Right lobe of liver (tissue), 6 donors: ENCODE data around the gene RBMS3. TPM values are rescaled to one million over a fixed set of nuclear protein-coding genes. Genes with fewer than 3 reads are reported as not detected.

Source experiments
- ATAC-seq, 4 donors: fragments of 200-7000 bp; cut with Tn5 transposase; one replicate each; pipeline ENCODE4 v1.9.1; 2020; ENCODE audit warnings: mild to moderate bottlenecking in 4 of 4, moderate library complexity in 4 of 4
- DNase-seq, 3 donors: peaks; one replicate each; pipeline ENCODE4 v3.0.0-alpha.2; 2020
- H3K27ac ChIP-seq, 3 donors: fragments of 200-600 bp; one replicate each; pipeline ENCODE4 v1.8.0; 2022
- H3K27me3 ChIP-seq, 2 donors: fragments of 200-600 bp; one replicate each; pipeline ENCODE4 v1.8.0; 2022
- H3K36me3 ChIP-seq, 4 donors: fragments of 200-600 bp; sonication (generic) in 1 of 4; one replicate each; pipeline versions ENCODE4 v1.5.1 to v1.8.0; 2017 to 2022; ENCODE audit warnings: control low read depth in 1 of 4
- H3K4me1 ChIP-seq, 4 donors: fragments of 200-600 bp; sonication (generic) in 1 of 4; one replicate each; pipeline versions ENCODE4 v1.5.1 to v1.8.0; 2017 to 2022; ENCODE audit warnings: control low read depth in 1 of 4
- H3K4me3 ChIP-seq, 3 donors: fragments of 200-600 bp; one replicate each; pipeline ENCODE4 v1.8.0; 2022
- H3K9me3 ChIP-seq, 4 donors: fragments of 200-600 bp; sonication (generic) in 1 of 4; one replicate each; pipeline versions ENCODE4 v1.5.1 to v1.8.0; 2017 to 2022; ENCODE audit warnings: control low read depth in 1 of 4
- CTCF ChIP-seq, 4 donors: fragments of 200-600 bp in 3 of 4; fragments of 450-650 bp in 1 of 4; IDR thresholded peaks; one replicate each; pipeline versions ENCODE4 v1.5.1 to v1.8.0; 2016 to 2022; ENCODE audit warnings: antibody characterized with exemption in 4 of 4, mild to moderate bottlenecking in 2 of 4
- POLR2A ChIP-seq: fragments of 450-650 bp; IDR thresholded peaks from one replicate; pipeline ENCODE4 v1.6.1; 2017; ENCODE audit warnings: antibody characterized with exemption, mild to moderate bottlenecking
- WGBS: methylation state at CpG from one replicate; pipeline ENCODE4 v1.1.6; 2018; ENCODE audit warnings: low coverage, low lambda C conversion rate; ENCODE audit not compliant: insufficient coverage; ENCODE audit errors: missing lambda C conversion rate; 5-methylcytosine and 5-hydroxymethylcytosine counted together
- intact Hi-C, 2 donors: fragments of 100-400 bp; cut with DNase I; formaldehyde crosslinking; loops; one replicate each; pipeline versions ENCODE4 v1.11.2 to v1.14.1; 2022
- total RNA-seq, 6 experiments: library from RNA; depleted of rRNA in 2 of 6; stranded (reverse); fragments of >200 nt in 2 of 6; fragmentation: NEBNext Ultra II Directional in 3 of 6; extraction: Animal tissue kit (Norgen Biotek cat#: 25700) in 3 of 6; gene quantifications; one replicate each; pipeline versions ENCODE4 v1.1.0 to v1.2.4, GENCODE V29; 2016 to 2023
- donor health status: DM: no; HTN: yes; CAD: no.
- donor health status: DM: no; HTN: no; CAD: no.
- donor health status: DM: no; HTN: no; CAD: no.
- donor health status: DM: no; HTN: yes; CAD: no.
- donor health status: DM: no; HTN: yes; CAD: no.

RBMS3 gene
- total RNA-seq, 6 experiments from 2014 or later: 6.3 to 11.5 (median 8.3) TPM

DNA sequence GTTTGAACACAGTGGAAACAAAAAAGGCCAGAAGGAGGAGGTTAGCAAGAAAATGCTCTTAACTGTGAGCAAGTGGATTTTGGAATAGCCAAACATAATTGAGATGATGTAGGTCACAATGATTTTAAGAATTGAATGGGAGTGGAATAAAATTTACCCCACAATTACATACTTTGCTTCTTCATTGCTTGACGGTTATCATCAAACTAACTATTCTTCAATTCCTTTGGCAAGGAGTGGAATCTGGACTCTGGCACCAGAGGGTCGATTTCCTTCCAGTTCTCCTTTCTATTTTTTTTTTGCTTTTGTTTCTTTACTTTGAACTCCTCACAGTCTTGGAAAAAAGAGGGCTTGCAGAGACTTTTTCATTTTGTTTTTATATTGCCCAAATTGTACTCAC lies 691.0 kb downstream of the RBMS3 start:
- 36% methylated on average over 2 of the region's 2 CpGs for WGBS
- intact Hi-C loops: no loop called here
- Histone ChIP-seq H3K4me1 (no peaks in the 10 kb centered on the region), H3K9me3 (no peaks in the 10 kb centered on the region), H3K27ac (no peak overlapping the region), H3K36me3 (no peaks in the 10 kb centered on the region), H3K27me3 (no peaks in the 10 kb centered on the region), H3K4me3 (no peak overlapping the region)
- no peak for ATAC-seq
- no peak for DNase-seq
- no peak for TF ChIP-seq POLR2A

DNA sequence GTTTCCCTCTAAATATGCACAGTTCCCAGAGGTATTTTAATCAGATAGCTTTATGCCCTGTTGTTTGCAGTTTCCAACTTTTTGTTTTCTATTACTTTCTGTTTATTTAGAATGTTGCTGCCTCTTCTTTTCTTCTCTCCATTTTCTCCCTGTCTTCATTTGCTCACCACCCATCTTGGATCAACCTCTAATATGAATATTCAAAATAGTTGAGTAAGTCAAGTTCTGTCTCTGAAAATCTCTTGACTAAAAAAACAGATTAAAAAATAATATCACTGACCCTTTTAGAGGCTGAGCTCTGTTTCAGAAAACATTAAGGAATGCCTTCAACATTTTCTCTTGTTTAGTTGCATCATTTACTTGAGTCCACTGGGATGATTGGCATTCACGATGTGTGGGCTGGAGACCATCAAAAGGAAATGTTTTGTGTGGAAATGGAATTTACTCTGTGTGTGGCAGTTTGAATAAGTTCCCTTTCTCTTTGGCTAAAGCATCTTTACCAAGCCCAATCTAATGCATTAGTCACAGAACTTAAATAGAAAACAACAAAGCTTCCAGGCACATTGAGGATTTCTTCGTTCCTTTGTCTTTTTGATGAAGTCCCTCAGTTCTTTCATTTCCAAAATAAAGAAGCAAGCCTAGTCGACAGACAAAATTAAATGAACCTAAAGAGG lies 691.6 kb downstream of the RBMS3 start:
- H3K9me3 ChIP-seq: no peaks in the 10 kb centered on the region
- H3K4me1 ChIP-seq: no peaks in the 10 kb centered on the region
- intact Hi-C loops: no loop called here
- DNase-seq: no peak
- no peaks in the 10 kb centered on the region for H3K36me3 ChIP-seq
- WGBS: 30% methylated on average over 3 of the region's 3 CpGs
- no peak overlapping the region for H3K4me3 ChIP-seq
- no peak overlapping the region for H3K27ac ChIP-seq
- TF ChIP-seq POLR2A (no peak), CTCF (IDR thresholded peaks at IDR 0.05) (no peak)
- no peaks in the 10 kb centered on the region for H3K27me3 ChIP-seq
- ATAC-seq: no peak

GRCh38 chr3:29973763-29974162 lies 692.9 kb downstream of the RBMS3 start:
- TF ChIP-seq POLR2A (no peak), CTCF (IDR thresholded peaks at IDR 0.05) (no peak)
- intact Hi-C loops: no loop called here
- no peaks in the 10 kb centered on the region for H3K9me3 ChIP-seq

GRCh38 chr3:29976871-29977270 lies 696.0 kb downstream of the RBMS3 start:
- intact Hi-C loops: no loop called here
- no peak for DNase-seq
- TF ChIP-seq POLR2A (no peak), CTCF (IDR thresholded peaks at IDR 0.05) (no peak)
- ATAC-seq: no peak
- no peaks in the 10 kb centered on the region for H3K36me3 ChIP-seq
- no peaks in the 10 kb centered on the region for H3K4me1 ChIP-seq
- WGBS: 60% methylated on average over 5 of the region's 5 CpGs
- H3K9me3 ChIP-seq: no peaks in the 10 kb centered on the region
- H3K27me3 ChIP-seq: no peaks in the 10 kb centered on the region
- no peak overlapping the region for H3K27ac ChIP-seq
- H3K4me3 ChIP-seq: no peak overlapping the region

More at GRCh38 chr3:29973763-29974162, 692.9 kb downstream of the RBMS3 start:
- Histone ChIP-seq H3K27ac (no peak overlapping the region), H3K36me3 (no peaks in the 10 kb centered on the region), H3K4me3 (no peak overlapping the region), H3K4me1 (no peaks in the 10 kb centered on the region), H3K27me3 (no peaks in the 10 kb centered on the region)
- ATAC-seq (no peak), DNase-seq (no peak)
- 75% methylated on average over 1 of the region's 1 CpG for WGBS

- no peaks in the 10 kb centered on the region for H3K9me3 ChIP-seq
- ATAC-seq: no peak
- WGBS: 21% methylated on average over 2 of the region's 2 CpGs
- no peaks in the 10 kb centered on the region for H3K4me1 ChIP-seq
- TF ChIP-seq CTCF (IDR thresholded peaks at IDR 0.05) (no peak), POLR2A (no peak)
- no peak for DNase-seq
- intact Hi-C loops: no loop called here
- no peak overlapping the region for H3K4me3 ChIP-seq
- H3K36me3 ChIP-seq: no peaks in the 10 kb centered on the region
- no peak overlapping the region for H3K27ac ChIP-seq
- no peaks in the 10 kb centered on the region for H3K27me3 ChIP-seq
Observed at GRCh38 chr3:29977360-29977759, 696.5 kb downstream of the RBMS3 start.
